Kidney epithelial cell (primary cell): ENCODE data around the gene GRAMD2A. TPM values are rescaled to one million over a fixed set of nuclear protein-coding genes. Genes with fewer than 3 reads are reported as not detected.

Experiments used
- DNase-seq: peaks from one replicate; pipeline ENCODE4 v3.0.0-alpha.2; 2010; ENCODE audit warnings: low read depth
- H3K27me3 ChIP-seq: 2 replicates; pipeline ENCODE4 v1.6.0; 2011; ENCODE audit warnings: low read length; ENCODE audit not compliant: control insufficient read depth, insufficient read depth
- H3K36me3 ChIP-seq: 2 replicates; pipeline ENCODE4 v1.5.1; 2011; ENCODE audit warnings: low read length; ENCODE audit not compliant: control insufficient read depth, insufficient read depth
- H3K4me3 ChIP-seq: 2 replicates; pipeline ENCODE4 v1.5.1; 2011; ENCODE audit warnings: low read depth, mild to moderate bottlenecking, control low read depth, low read length
- total RNA-seq: library from RNA; depleted of rRNA; stranded (reverse); fragments of >200 nt; gene quantifications from 2 replicates; pipeline ENCODE4 v1.2.3, GENCODE V29; 2015
- TF ChIP-seq, protein P1 (sequence below): IDR thresholded peaks from 2 replicates; pipeline ENCODE4 v1.5.1; 2011; ENCODE audit warnings: mild to moderate bottlenecking, moderate library complexity, low read length, control low read depth, inconsistent platforms; ENCODE audit not compliant: insufficient read depth, poor library complexity, severe bottlenecking

GRAMD2A gene
- total RNA-seq, 1 donor from 2014 or later = 2.4 TPM

DNA sequence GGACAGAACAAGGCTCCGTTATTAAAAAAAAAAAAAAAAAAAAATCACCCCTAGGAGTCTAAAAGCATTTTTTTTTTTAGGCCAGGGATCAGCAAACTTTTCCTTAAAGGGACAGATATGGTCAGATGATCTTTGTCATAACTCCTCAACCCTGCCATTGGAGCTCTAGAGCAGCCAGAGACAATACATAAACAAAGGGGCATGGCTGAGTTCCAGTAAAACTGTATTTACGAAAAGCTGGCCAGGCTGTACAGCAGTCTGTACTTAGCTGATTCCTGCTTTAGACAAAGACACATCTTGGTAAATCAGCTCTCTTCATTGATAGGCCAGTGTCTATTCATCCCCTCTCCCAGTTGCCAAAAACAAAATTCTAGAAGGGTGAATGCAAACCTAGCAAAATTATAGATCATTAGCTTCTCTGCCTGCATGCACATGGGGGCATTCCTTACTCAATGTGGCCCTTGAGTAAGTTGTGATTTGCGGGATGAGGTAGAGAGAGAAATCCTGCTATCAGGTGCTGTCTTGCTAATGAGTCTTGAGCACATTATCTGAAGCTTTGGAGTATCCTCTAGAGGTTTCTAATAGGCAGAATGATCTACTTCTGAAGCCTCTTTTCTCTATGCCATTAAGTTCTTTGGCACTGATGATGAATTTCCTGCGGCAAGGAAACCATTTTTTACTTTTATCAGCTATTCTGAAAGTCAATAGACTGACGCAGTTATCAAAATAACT, 44.2 kb downstream of the GRAMD2A start:
- Histone ChIP-seq H3K27me3 (no peaks in the 10 kb centered on the region), H3K4me3 (no peak overlapping the region)

DNA sequence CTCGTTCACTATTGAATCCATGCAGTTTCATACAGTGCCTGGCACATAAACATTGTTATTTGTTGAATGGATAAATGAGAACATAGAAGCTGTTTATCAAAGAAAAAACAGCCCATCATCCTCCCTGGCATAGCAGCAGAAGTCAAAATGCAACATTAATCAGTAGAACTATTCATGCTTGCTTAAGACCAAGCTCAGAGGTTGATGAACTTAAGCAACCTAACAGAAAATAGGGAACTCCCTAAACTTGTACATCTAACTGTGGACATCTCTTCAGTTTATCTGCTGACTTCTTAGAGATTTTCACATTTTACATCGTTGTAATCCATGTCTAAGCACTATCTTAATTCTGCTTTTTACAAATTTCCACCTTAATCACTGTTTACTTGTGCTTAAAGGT, 50.2 kb downstream of the GRAMD2A start:
- no peak for DNase-seq
- H3K4me3 ChIP-seq = no peak overlapping the region
- TF ChIP-seq, protein P1, sequence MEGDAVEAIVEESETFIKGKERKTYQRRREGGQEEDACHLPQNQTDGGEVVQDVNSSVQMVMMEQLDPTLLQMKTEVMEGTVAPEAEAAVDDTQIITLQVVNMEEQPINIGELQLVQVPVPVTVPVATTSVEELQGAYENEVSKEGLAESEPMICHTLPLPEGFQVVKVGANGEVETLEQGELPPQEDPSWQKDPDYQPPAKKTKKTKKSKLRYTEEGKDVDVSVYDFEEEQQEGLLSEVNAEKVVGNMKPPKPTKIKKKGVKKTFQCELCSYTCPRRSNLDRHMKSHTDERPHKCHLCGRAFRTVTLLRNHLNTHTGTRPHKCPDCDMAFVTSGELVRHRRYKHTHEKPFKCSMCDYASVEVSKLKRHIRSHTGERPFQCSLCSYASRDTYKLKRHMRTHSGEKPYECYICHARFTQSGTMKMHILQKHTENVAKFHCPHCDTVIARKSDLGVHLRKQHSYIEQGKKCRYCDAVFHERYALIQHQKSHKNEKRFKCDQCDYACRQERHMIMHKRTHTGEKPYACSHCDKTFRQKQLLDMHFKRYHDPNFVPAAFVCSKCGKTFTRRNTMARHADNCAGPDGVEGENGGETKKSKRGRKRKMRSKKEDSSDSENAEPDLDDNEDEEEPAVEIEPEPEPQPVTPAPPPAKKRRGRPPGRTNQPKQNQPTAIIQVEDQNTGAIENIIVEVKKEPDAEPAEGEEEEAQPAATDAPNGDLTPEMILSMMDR = no peak
- H3K36me3 ChIP-seq = no peaks in the 10 kb centered on the region
- no peaks in the 10 kb centered on the region for H3K27me3 ChIP-seq

More for the DNA sequence above, 44.2 kb downstream of the GRAMD2A start:
- TF ChIP-seq, protein P1 = no peak
- H3K36me3 ChIP-seq = no peaks in the 10 kb centered on the region
- DNase-seq = no peak

DNA sequence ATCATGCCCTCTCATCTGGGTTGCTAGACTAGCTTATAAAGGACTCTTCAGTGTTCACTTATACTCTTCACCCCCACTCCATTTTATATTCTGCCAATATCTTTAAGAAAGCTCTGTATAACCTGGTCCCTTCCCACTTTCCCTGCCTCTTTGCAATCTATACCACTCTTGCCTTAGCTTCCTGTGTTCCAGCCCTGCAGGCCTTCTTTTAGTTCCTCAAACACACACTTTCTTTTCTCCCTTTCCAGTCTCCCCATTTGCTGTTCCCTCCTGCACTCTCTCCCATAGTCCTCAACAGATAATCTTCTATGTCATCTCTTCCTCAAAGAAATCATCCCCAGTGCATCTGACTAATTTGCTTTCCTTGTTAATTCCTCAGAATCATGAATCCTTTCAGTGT, 50.7 kb downstream of the GRAMD2A start:
- Histone ChIP-seq H3K4me3 (no peak overlapping the region), H3K27me3 (no peaks in the 10 kb centered on the region), H3K36me3 (no peaks in the 10 kb centered on the region)
- TF ChIP-seq, protein P1 = no peak
- no peak for DNase-seq

DNA sequence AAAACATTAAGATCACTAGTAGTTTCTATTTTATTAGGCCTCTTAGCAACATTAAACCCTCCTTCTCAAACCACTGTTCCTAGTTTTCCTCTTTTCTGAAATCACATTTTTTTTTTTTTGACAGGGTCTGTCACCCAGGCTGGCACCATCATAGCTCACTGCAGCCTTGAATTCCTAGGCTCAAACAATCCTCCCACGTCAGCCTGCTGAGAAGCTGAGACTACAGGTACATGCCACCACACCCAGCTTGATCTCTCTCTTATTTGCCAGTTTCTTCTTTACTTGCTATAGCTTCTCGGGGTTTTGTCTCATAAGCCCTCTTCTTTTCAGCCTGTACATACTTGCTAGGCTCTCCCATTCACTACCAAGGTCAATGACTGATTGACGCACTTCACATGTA, 51.4 kb downstream of the GRAMD2A start:
- no peak for DNase-seq
- H3K27me3 ChIP-seq = no peaks in the 10 kb centered on the region
- H3K36me3 ChIP-seq = no peaks in the 10 kb centered on the region
- TF ChIP-seq, protein P1 = no peak
- H3K4me3 ChIP-seq = no peak overlapping the region

GRCh38 chr15:72141171-72142084, 56.2 kb downstream of the GRAMD2A start:
- TF ChIP-seq, protein P1 = no peak
- Histone ChIP-seq H3K27me3 (no peaks in the 10 kb centered on the region), H3K36me3 (no peaks in the 10 kb centered on the region), H3K4me3 (no peak overlapping the region)
- no peak for DNase-seq
